HepG2 (cell line): ENCODE measurements around the gene OSCP1. TPM values are rescaled to one million over a fixed set of nuclear protein-coding genes. Genes with fewer than 3 reads are reported as not detected.

Experiments used
- HNRNPUL1 ChIP-seq: fragments of 200-400 bp; formaldehyde crosslinking; IDR thresholded peaks from 2 replicates; pipeline ENCODE4 v1.6.1; 2017; ENCODE audit warnings: low read depth, mild to moderate bottlenecking, low read length, moderate library complexity
- LCORL ChIP-seq, 2 experiments: fragments of 450-650 bp in 1 of 2; sonication (generic) in 1 of 2; formaldehyde crosslinking in 1 of 2; IDR thresholded peaks; 2 replicates each; pipeline versions ENCODE4 v1.5.0 to v1.6.1; 2017 to 2020; ENCODE audit warnings: antibody characterized with exemption in 1 of 2, missing genetic modification reagents in 1 of 2
- NCOR1 ChIP-seq: fragments of 200-600 bp; sonication (generic); IDR thresholded peaks from 2 replicates; pipeline ENCODE4 v1.7.0; 2017; ENCODE audit warnings: antibody characterized with exemption, low read length, borderline replicate concordance
- NKX3-1 ChIP-seq: sonication (generic); formaldehyde crosslinking; IDR thresholded peaks from 2 replicates; pipeline ENCODE4 v1.5.0; 2020; ENCODE audit warnings: missing genetic modification reagents
- SRY ChIP-seq: sonication (generic); formaldehyde crosslinking; IDR thresholded peaks from 2 replicates; pipeline ENCODE4 v1.8.0; 2022; ENCODE audit warnings: mild to moderate bottlenecking, missing genetic modification reagents
- ZNF772 ChIP-seq: sonication (generic); formaldehyde crosslinking; IDR thresholded peaks from 2 replicates; pipeline ENCODE4 v1.5.0; 2020; ENCODE audit warnings: mild to moderate bottlenecking, missing genetic modification reagents
- polyA plus RNA-seq, 8 experiments: library from polyadenylated mRNA; depleted of rRNA in 3 of 8; stranded (reverse) in 7 of 8; unstranded in 1 of 8; fragments of >200 nt; fragmentation: Illumina TruSeq in 4 of 8; extraction: Trizol in 4 of 8; gene quantifications; 2 replicates each; pipeline versions ENCODE4 v1.2.1 to v1.2.3, GENCODE V29; 2011 to 2016; ENCODE audit warnings: low read depth in 4 of 8, missing spikeins in 1 of 8, mixed read lengths in 1 of 8; ENCODE audit not compliant: insufficient read depth in 1 of 8
- total RNA-seq, 5 experiments: library from RNA; depleted of rRNA; stranded (reverse); fragments of >200 nt; fragmentation: Illumina TruSeq; extraction: Trizol; gene quantifications; 2 replicates each; pipeline ENCODE4 v1.2.3, GENCODE V29; 2016; ENCODE audit warnings: low read depth in 1 of 5
- TF ChIP-seq, protein P1 (sequence below), 2 experiments: fragments of 450-650 bp in 1 of 2; sonication (generic) in 1 of 2; formaldehyde crosslinking in 1 of 2; IDR thresholded peaks; 2 replicates each; pipeline versions ENCODE4 v1.6.1 to v1.8.0; 2016 to 2022; ENCODE audit warnings: antibody characterized with exemption in 1 of 2, mild to moderate bottlenecking in 1 of 2, missing genetic modification reagents in 1 of 2
- TF ChIP-seq, protein P2 (sequence below): sonication (generic); formaldehyde crosslinking; IDR thresholded peaks from 2 replicates; pipeline ENCODE4 v1.5.0; 2020; ENCODE audit warnings: mild to moderate bottlenecking, missing genetic modification reagents
- TF ChIP-seq, protein P3 (sequence below): sonication (generic); formaldehyde crosslinking; IDR thresholded peaks from 2 replicates; pipeline ENCODE4 v1.4.0; 2020; ENCODE audit warnings: mild to moderate bottlenecking, missing genetic modification reagents
- TF ChIP-seq, protein P4 (sequence below): sonication (generic); formaldehyde crosslinking; IDR thresholded peaks from 2 replicates; pipeline ENCODE4 v1.4.0; 2020; ENCODE audit warnings: missing genetic modification reagents
- TF ChIP-seq, protein P5 (sequence below): sonication (generic); formaldehyde crosslinking; IDR thresholded peaks from 2 replicates; pipeline ENCODE4 v1.8.0; 2023; ENCODE audit warnings: mild to moderate bottlenecking, missing genetic modification reagents

Gene OSCP1
- total and polyA plus RNA-seq, 2 of the 13 experiments (the other 11 are each of a cell fraction or from before 2014, with no cell fraction given), result 0.60 to 0.84 TPM

DNA sequence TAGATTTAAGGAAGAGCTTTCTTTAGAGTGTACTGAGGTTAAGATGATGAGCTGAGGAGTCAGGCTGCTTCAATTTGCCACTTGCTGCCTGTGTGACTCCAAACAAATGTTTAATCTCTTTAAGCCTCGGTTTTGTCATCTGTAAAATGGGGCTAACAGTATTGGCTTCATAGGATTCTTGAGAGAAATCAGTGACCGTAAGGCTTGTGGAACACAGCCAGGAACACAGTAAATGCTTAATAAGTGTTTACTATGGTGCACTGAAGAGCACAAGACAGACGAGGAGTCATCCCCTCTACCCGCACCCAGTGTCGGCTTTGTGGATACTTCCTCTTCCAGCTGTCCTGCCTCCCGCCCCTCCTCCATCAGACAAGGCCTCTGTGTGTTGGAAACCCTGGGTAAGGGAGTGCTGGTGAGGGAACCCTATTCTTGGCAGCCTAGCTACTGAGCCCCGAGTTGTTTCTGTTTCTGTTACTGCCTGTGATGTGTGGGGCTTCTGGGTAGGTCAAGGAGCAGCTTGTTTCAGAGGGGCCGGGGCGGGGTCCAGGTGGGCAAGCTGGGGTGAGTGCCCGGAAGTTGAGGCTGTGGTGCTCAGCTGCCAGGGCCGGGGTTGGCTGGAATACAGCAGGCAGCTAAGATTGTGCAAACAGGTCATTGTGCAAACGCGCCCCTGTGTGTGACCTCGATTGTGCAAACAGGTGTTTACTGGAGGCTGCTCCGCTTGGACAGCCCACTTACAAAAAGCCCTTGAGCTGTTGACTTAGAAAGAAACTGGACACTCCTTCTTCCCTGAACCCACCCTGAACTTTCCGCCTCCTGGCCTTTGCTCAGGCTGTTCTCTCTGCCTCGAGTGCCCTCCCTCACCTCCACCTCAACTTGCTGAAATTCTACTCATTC is 36.4 kb upstream of the OSCP1 start (continued):
- peak; percentile 98 for TF ChIP-seq NKX3-1 (CRISPR knock-in tag)
- TF ChIP-seq, protein P1, sequence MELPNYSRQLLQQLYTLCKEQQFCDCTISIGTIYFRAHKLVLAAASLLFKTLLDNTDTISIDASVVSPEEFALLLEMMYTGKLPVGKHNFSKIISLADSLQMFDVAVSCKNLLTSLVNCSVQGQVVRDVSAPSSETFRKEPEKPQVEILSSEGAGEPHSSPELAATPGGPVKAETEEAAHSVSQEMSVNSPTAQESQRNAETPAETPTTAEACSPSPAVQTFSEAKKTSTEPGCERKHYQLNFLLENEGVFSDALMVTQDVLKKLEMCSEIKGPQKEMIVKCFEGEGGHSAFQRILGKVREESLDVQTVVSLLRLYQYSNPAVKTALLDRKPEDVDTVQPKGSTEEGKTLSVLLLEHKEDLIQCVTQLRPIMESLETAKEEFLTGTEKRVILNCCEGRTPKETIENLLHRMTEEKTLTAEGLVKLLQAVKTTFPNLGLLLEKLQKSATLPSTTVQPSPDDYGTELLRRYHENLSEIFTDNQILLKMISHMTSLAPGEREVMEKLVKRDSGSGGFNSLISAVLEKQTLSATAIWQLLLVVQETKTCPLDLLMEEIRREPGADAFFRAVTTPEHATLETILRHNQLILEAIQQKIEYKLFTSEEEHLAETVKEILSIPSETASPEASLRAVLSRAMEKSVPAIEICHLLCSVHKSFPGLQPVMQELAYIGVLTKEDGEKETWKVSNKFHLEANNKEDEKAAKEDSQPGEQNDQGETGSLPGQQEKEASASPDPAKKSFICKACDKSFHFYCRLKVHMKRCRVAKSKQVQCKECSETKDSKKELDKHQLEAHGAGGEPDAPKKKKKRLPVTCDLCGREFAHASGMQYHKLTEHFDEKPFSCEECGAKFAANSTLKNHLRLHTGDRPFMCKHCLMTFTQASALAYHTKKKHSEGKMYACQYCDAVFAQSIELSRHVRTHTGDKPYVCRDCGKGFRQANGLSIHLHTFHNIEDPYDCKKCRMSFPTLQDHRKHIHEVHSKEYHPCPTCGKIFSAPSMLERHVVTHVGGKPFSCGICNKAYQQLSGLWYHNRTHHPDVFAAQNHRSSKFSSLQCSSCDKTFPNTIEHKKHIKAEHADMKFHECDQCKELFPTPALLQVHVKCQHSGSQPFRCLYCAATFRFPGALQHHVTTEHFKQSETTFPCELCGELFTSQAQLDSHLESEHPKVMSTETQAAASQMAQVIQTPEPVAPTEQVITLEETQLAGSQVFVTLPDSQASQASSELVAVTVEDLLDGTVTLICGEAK (IDR thresholded peaks at IDR 0.05), result no peak
- TF ChIP-seq, protein P1 (CRISPR knock-in tag; IDR thresholded peaks at IDR 0.05), result peak; percentile 74; the same call in 1 of the 2 replicates
- TF ChIP-seq, protein P2, sequence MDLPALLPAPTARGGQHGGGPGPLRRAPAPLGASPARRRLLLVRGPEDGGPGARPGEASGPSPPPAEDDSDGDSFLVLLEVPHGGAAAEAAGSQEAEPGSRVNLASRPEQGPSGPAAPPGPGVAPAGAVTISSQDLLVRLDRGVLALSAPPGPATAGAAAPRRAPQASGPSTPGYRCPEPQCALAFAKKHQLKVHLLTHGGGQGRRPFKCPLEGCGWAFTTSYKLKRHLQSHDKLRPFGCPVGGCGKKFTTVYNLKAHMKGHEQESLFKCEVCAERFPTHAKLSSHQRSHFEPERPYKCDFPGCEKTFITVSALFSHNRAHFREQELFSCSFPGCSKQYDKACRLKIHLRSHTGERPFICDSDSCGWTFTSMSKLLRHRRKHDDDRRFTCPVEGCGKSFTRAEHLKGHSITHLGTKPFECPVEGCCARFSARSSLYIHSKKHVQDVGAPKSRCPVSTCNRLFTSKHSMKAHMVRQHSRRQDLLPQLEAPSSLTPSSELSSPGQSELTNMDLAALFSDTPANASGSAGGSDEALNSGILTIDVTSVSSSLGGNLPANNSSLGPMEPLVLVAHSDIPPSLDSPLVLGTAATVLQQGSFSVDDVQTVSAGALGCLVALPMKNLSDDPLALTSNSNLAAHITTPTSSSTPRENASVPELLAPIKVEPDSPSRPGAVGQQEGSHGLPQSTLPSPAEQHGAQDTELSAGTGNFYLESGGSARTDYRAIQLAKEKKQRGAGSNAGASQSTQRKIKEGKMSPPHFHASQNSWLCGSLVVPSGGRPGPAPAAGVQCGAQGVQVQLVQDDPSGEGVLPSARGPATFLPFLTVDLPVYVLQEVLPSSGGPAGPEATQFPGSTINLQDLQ, result peak; percentile 91
- peak; percentile 69; the same call in 1 of the 2 replicates for TF ChIP-seq SRY (CRISPR knock-in tag)
- peak; percentile 91 for TF ChIP-seq NCOR1
- TF ChIP-seq ZNF772 (CRISPR knock-in tag), result peak; percentile 97
- TF ChIP-seq, protein P3, sequence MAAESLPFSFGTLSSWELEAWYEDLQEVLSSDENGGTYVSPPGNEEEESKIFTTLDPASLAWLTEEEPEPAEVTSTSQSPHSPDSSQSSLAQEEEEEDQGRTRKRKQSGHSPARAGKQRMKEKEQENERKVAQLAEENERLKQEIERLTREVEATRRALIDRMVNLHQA (CRISPR knock-in tag), result no peak
- TF ChIP-seq, protein P4, sequence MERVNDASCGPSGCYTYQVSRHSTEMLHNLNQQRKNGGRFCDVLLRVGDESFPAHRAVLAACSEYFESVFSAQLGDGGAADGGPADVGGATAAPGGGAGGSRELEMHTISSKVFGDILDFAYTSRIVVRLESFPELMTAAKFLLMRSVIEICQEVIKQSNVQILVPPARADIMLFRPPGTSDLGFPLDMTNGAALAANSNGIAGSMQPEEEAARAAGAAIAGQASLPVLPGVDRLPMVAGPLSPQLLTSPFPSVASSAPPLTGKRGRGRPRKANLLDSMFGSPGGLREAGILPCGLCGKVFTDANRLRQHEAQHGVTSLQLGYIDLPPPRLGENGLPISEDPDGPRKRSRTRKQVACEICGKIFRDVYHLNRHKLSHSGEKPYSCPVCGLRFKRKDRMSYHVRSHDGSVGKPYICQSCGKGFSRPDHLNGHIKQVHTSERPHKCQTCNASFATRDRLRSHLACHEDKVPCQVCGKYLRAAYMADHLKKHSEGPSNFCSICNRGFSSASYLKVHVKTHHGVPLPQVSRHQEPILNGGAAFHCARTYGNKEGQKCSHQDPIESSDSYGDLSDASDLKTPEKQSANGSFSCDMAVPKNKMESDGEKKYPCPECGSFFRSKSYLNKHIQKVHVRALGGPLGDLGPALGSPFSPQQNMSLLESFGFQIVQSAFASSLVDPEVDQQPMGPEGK (CRISPR knock-in tag), result peak; percentile 89
- no peak for TF ChIP-seq HNRNPUL1
- TF ChIP-seq, protein P5, sequence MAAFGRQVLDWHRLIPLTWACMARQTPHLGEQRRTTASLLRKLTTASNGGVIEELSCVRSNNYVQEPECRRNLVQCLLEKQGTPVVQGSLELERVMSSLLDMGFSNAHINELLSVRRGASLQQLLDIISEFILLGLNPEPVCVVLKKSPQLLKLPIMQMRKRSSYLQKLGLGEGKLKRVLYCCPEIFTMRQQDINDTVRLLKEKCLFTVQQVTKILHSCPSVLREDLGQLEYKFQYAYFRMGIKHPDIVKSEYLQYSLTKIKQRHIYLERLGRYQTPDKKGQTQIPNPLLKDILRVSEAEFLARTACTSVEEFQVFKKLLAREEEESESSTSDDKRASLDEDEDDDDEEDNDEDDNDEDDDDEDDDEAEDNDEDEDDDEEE (CRISPR knock-in tag), result no peak
- no peak for TF ChIP-seq LCORL (IDR thresholded peaks at IDR 0.05)
- TF ChIP-seq LCORL (CRISPR knock-in tag; IDR thresholded peaks at IDR 0.05), result peak; percentile 97
